Glomerular endothelial cell (primary cell): ENCODE measurements around the gene MAFG. TPM values are rescaled to one million over a fixed set of nuclear protein-coding genes. Genes with fewer than 3 reads are reported as not detected.

ENCODE experiments used
- DNase-seq: peaks from one replicate; pipeline ENCODE4 v3.0.0-alpha.2; 2011; ENCODE audit warnings: low read depth, low spot score; ENCODE audit errors: extremely low read depth
- total RNA-seq: library from RNA; depleted of rRNA; stranded (reverse); fragments of >200 nt; gene quantifications from 2 replicates; pipeline ENCODE4 v1.2.3, GENCODE V29; 2015

Gene MAFG
- total RNA-seq, 1 donor from 2014 or later: 34.4 TPM

DNA sequence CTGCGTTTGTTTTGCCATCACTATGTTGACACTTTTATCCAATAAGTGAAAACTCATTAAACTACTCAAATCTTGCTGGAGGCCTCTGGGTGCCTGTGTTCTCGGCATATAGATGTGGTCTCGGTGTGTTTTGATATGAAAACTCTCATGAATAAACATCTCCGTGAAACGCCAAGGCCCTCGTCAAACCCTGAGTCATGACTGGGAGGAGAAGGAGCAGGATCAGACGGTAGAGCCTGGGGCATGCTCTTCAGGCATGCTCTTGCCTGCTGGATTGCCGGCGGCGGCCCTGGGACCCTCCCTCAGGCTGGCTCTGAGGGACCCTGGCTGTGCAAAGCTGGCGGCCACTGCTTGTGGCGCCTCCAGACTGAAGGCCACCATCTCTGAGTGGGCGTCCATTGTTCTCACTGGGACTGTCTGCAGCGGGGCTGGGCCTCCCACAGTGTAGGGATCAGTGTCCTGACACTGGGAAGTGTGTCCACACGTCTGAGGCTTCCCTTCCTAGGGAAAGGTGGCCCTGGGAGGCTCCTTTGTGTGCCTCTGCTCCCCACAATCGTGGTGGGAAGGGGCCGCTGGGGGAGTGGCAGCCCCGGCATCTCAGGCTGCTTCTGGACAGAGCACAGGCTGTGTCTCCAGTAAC lies 27.2 kb downstream of the MAFG start:
- DNase-seq: no peak

GRCh38 chr17:81899514-81900166 lies 27.9 kb downstream of the MAFG start:
- DNase-seq: no peak

- DNase-seq: no peak
These were observed 28.6 kb downstream of the MAFG start for GRCh38 chr17:81898885-81899284.

- no peak for DNase-seq
These were observed 29.3 kb downstream of the MAFG start for GRCh38 chr17:81898029-81898866.

DNA sequence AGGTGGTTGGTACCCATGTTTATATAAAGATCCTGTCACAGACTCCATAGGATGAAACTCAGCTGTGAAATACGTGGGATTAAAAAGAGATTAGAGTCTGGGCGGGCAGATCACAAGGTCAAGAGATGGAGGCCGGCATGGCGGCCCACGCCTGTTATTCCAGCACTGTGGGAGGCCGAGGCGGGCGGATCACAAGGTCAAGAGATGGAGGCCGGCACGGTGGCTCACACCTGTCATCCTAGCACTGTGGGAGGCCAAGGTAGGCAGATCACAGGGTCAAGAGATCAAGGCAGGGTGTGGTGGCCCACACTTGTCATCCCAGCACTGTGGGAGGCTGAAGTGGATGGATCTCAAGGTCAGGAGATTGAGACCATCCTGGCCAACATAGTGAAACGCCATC lies 32.1 kb downstream of the MAFG start:
- DNase-seq: no peak

- no peak for DNase-seq
These were observed 36.3 kb downstream of the MAFG start for GRCh38 chr17:81891303-81891552.

DNA sequence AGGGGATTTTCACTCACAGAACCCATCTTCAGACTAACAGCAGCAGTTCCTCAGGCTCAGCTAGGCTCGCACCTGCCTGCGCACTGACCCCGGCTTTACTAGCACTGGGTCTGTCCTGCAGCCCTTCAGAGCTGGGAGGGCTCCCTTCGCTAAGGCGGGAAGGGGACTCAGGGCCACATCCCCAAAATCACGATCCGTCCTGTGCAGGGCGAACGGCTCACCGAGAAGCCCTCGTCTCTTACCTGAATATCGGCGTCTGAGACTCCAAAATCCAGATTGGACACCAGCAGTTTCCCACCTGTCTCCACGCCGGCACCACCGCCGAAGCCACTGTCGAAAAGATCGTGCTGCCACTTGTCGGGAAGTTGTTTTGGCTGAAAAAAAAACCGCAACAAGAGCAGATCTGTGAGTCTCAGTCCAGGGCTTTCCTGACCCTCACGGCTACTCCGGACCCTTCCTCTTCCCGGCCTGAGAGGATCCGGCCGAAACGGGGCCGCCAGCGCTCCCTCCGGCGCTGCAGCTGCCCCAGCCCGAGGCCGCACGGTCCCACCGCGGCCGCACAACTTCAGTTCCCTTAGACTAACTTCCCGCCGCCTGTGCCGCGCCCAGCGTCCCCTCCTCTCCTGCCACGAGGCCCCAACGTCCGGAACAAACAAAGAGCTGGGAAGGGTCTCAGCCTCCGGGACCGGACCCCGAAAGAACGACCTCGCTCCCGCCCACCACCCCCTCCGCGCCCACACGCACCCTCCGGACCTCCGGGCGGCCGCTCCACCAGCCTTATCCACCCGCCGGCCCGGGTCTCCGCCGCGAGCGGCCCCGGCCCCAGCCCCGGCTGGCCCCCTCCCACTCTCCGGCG lies 36.9 kb downstream of the MAFG start:
- DNase-seq: no peak

DNA sequence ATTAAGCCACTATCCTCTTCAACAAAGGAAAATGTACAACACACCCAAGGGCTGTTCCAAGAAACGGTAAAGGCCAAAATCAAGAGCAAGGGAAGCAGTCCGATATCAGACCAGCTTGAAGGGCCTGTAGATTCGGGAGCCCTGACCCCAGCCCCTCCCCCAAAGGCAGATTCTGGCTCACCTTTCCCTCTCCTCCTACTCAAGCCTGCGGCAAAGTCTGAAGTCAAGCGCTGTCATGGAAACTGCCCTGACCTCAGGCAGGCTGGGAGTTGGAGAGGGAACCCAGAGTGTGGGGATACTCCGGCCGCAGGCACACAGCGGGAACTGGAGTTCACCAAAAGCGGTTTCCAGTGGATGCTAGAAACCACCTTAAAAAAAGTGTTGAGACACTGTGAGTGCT lies 37.9 kb downstream of the MAFG start:
- DNase-seq: no peak

GRCh38 chr17:81888988-81889595 lies 38.4 kb downstream of the MAFG start:
- DNase-seq: no peak

GRCh38 chr17:81888105-81888987 lies 39.2 kb downstream of the MAFG start:
- DNase-seq: no peak

DNA sequence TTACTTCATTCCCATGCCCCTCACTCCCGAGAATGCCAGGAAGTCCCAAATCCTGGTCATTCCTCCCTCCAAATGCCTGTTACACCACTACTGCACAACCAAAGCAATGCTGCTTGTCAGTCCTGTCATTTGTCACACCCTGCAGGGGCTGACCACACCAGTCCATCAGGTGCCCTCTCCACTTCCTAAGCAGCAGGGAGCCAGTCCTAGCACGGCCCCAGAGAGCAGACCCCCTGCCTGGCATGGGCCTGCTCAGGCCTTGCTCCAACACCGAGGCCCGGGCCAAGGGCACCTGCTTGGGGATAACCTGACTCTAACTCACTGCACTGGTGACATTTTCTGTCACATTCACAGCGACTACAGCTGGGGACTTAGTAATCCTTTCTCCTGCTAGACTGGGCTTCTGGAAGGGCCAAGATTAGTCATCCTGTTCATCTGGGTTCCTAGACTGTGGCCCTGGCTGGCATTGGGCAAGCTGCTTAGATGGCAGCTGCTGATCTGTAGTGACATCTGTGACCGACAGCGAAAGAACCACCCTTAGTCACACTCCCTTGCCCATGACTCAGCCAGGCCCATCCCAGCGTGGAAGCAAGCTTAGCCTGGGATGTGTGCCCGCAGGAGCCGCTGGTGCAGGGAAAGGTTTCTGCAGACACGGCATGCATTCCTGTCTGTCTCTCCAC lies 41.5 kb downstream of the MAFG start:
- DNase-seq: no peak

GRCh38 chr17:81885454-81885853 lies 42.1 kb downstream of the MAFG start:
- DNase-seq: no peak

DNA sequence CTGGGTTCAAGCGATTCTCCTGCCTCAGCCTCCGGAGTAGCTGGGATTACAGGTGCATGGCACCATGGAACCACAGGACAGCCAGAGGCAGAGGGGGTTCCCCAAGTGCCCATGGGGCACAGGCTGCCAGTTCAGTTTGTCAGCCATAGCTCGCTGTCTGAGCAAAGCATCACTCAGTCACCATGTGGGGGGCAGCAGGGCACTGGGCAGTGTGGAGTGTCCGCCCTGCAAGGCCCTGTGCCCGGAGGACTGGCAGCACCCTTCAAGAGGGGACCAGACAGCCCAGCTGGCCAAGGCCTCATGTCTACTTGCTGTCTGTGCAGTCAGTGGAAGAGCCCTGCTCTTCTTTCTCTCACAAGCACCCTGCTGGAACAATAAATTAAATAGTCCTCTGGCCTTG lies 42.6 kb downstream of the MAFG start:
- DNase-seq: no peak

DNA sequence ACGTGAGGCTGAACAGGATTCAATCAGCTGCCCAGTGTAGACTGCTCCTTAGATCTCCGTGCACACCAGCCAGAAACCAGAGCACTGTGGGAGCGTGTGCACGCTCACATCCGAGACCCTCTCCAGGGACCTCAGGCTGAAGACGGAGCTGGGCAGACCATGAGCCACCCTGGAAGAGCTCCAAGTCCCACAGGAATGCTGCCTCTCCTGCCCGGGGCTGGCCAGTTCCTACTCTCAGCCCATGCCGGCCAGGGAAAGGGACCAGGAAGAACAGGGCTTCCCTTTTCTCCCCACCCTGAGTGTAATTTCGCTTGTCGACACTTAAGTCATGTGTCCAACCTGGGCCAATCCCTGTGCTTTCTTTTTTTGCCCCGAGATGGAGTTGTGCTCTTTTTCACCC lies 43.0 kb downstream of the MAFG start:
- no peak for DNase-seq

DNA sequence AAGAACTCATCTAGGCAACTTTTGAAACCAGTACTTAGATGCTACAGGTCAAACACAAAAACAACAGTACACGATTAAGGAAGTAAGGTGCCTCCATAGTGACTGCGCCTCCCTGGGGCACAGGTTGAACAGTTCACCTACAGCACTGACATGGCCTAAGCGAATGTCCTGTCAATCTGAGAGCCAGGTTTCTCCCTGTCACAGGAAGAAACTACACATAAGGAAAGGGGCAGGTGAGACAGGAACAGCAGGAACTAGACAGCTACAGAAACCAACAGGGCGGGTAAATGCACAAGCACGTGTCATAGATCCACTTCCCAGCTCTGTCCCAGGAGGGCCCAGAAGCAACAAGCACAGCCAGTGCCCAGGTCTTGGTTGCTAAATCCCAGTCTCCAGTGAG lies 48.4 kb downstream of the MAFG start:
- no peak for DNase-seq

DNA sequence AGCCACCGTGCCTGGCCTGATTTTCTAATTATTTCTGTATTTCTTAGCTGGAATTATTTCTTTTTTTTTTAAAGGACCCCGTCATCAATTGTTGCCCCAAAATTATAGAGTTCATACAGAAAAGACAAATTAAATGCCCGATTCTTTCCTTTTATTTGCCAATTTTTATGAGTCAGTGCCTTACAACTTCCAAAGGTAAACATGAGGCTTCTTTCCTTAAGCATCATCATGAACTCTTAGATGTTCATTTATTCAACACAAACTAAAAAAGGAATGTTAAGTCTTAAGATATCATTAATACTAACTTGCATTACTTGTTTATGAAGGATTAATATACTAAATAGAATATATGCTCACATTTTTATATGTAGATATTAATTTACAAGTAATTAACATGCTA lies 49.2 kb downstream of the MAFG start:
- no peak for DNase-seq

DNA sequence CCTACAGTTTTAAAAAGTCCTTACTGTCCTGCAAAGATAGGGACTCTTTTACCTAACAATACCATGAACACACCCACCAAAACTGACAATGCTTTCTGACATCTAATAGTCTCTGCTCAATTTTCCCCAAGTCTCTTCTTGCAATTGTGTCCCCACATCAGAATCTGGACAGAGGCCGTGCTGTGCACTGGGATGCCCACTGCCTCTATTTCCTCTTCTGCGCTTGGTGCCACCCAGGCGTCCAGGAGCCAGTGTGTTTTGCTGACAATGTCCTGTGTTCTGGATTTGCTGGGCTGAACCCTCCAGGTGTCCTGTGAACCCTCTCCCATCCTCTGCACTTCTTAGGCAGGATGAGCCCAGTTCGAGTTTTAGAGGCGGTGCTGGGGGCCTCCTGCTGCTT lies 50.0 kb downstream of the MAFG start:
- no peak for DNase-seq

DNA sequence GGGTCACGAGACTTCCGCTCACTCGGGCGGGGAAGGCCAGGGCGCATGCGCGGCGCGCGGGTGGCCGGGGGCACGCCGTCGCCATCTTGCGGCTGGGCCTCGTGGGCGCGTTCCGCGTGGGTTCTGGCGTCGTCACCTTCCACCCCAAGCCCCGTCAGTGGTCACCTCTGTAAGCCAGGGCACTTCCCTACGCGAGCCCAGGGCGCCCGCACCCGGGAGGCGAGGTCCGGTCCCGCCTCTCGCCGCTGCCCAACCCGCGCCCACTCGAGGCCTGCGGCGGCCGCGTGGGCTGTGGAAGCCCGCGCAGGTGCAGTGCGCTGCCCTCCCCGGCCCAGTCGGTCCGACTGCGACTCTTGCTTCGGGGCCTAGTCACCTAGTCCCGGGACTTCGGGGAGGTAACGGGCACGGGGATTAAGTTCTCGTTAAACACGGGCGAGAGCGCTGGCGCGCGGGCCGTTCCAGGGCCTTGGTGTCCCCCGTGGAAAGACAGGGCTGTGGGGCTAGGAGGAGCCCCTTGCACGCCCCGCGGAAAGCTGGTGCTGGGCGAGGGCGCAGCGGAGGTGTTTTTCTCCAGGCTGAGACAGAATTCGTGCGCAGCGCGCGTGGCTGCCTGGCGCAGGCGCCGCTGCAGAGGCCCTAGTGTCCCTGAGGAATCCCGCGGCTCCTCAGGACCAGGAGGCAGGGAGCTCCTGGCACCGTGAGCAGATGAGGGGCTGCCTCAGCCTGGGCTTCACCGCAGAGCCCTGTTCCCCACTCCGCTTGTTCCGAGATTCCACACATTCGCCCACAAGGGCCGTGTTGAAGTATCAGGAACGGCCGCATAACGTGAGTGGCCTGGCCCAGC lies 55.9 kb downstream of the MAFG start:
- DNase-seq: no peak
